HG02623 (cell line): Measurements from ENCODE around the gene LYAR.
"Not testable (repeated sequence)": the region's sequence is repeated elsewhere in the genome, so short reads cannot be mapped to it uniquely, and the experiment has no call there.

Source experiments
- ATAC-seq: cut with Tn5 transposase; IDR thresholded peaks from one replicate; pipeline ENCODE4 v1.9.1; 2021; ENCODE audit warnings: moderate library complexity; ENCODE audit not compliant: unreplicated experiment

LYAR gene

GRCh38 chr4:4269331-4269731 lies 20.6 kb downstream of the LYAR start:
- no peak for ATAC-seq

- no peak for ATAC-seq
These were observed 21.2 kb downstream of the LYAR start for GRCh38 chr4:4268776-4269175.

GRCh38 chr4:4267981-4268380 lies 22.0 kb downstream of the LYAR start:
- ATAC-seq: no peak

GRCh38 chr4:4260185-4260751 lies 29.7 kb downstream of the LYAR start:
- no peak for ATAC-seq

- no peak for ATAC-seq
These were observed 30.4 kb downstream of the LYAR start for GRCh38 chr4:4259484-4260100.

- ATAC-seq: not testable (repeated sequence)
These were observed 32.2 kb downstream of the LYAR start for GRCh38 chr4:4257705-4258104.

- no peak for ATAC-seq
These were observed 33.2 kb downstream of the LYAR start for GRCh38 chr4:4256799-4257198.

GRCh38 chr4:4254666-4255065 lies 35.3 kb downstream of the LYAR start:
- ATAC-seq: no peak

GRCh38 chr4:4254199-4254598 lies 35.8 kb downstream of the LYAR start:
- no peak for ATAC-seq

GRCh38 chr4:4249866-4250265 lies 40.1 kb downstream of the LYAR start:
- ATAC-seq: no peak

- not testable (repeated sequence) for ATAC-seq
These were observed 40.6 kb downstream of the LYAR start for GRCh38 chr4:4249342-4249741.

GRCh38 chr4:4248885-4249203 lies 41.1 kb downstream of the LYAR start:
- ATAC-seq: no peak

- peak; percentile 98 for ATAC-seq
These were observed 41.7 kb downstream of the LYAR start, which contains the start of gene TMEM128 for GRCh38 chr4:4248029-4248884. TMEM128 (minus strand) TSS chr4:4248223; CDS start chr4:4248202, 21 bp downstream.

GRCh38 chr4:4247696-4248028 lies 42.3 kb downstream of the LYAR start:
- ATAC-seq: peak; percentile 2

- ATAC-seq: no peak
These were observed 44.8 kb downstream of the LYAR start for GRCh38 chr4:4245172-4245571.

GRCh38 chr4:4239551-4239950 lies 50.4 kb downstream of the LYAR start:
- not testable (repeated sequence) for ATAC-seq

GRCh38 chr4:4233610-4234009 lies 56.3 kb downstream of the LYAR start:
- ATAC-seq: no peak

GRCh38 chr4:4228356-4228668 lies 61.6 kb downstream of the LYAR start:
- ATAC-seq: no peak

- no peak for ATAC-seq
These were observed 62.2 kb downstream of the LYAR start for GRCh38 chr4:4227510-4228355.

- no peak for ATAC-seq
These were observed 63.1 kb downstream of the LYAR start, which contains the start of gene OTOP1 for GRCh38 chr4:4226606-4227438. OTOP1 (minus strand) TSS chr4:4226929; CDS start chr4:4226864, 65 bp downstream.
